Left lobe of liver (tissue), 1 donor: ENCODE results near the gene TDRD12. TPM values are rescaled to one million over a fixed set of nuclear protein-coding genes. Genes with fewer than 3 reads are reported as not detected.

Experiments
- total RNA-seq: library from RNA; stranded (reverse); gene quantifications from one replicate; pipeline ENCODE4 v1.2.1, GENCODE V29; 2021
- donor health status: DM: no; HTN: yes; CAD: no.

TDRD12 gene
- total RNA-seq, 1 donor from 2014 or later: not detected

Other genes starting within 250 kb of the TDRD12 start
- 32.7 TPM for gene PDCD5, start 138.6 kb upstream of the TDRD12 start, total RNA-seq
- 8.4 TPM for gene ANKRD27, start 44.6 kb upstream of the TDRD12 start, total RNA-seq
- gene RGS9BP, start 43.9 kb upstream of the TDRD12 start, total RNA-seq: 0.10 TPM
- gene NUDT19, start 27.9 kb upstream of the TDRD12 start, total RNA-seq: 8.2 TPM
- gene SLC7A9, start 150.0 kb downstream of the TDRD12 start, total RNA-seq: 11.4 TPM